ENCODE results near the gene SERPINA5. TPM values are rescaled to one million over a fixed set of nuclear protein-coding genes. Genes with fewer than 3 reads are reported as not detected.
"Not testable (repeated sequence)": the region's sequence is repeated elsewhere in the genome, so short reads cannot be mapped to it uniquely, and the experiment has no call there.

Gene SERPINA5
- total RNA-seq, 3 donors from 2014 or later (not counting 1 experiment from before 2014, with no cell fraction given), result not detected

GRCh38 chr14:94601884-94602391 lies 20.7 kb downstream of the SERPINA5 start:
- ATAC-seq (no peak), DNase-seq (no peak)
- Mint-ChIP-seq H3K9me3 (no peaks in the 10 kb centered on the region), H3K4me3 (no peak overlapping the region), H3K4me1 (no peaks in the 10 kb centered on the region), H3K27me3 (ENCODE audit: low read depth in 2 of 2) (peaks cover 3 to 7% of the 10 kb centered on the region in 2 donors), H3K36me3 (no peaks in the 10 kb centered on the region), H3K27ac (no peak overlapping the region)
- no peak for TF ChIP-seq CTCF (IDR thresholded peaks at IDR 0.05)
- no peak overlapping the region for H3K27ac ChIP-seq (ENCODE audit: low read length)
- H3K9me3 ChIP-seq (ENCODE audit: control insufficient read depth, insufficient read depth, low read length), result no peaks in the 10 kb centered on the region
- 35% methylated on average over 6 of the region's 6 CpGs for WGBS (ENCODE audit: insufficient coverage)
- intact Hi-C loops (cut with micrococcal nuclease), result no loop called here
- H3K4me3 ChIP-seq (ENCODE audit: low read length), result no peak overlapping the region
- H3K36me3 ChIP-seq (ENCODE audit: control insufficient read depth, insufficient read depth, low read length), result no peaks in the 10 kb centered on the region
- H3K4me1 ChIP-seq (ENCODE audit: control insufficient read depth, insufficient read depth, low read length), result no peaks in the 10 kb centered on the region
- H3K27me3 ChIP-seq (ENCODE audit: control insufficient read depth, insufficient read depth, low read length), result no peaks in the 10 kb centered on the region

- Mint-ChIP-seq H3K4me3 (no peak overlapping the region), H3K4me1 (no peaks in the 10 kb centered on the region), H3K9me3 (no peaks in the 10 kb centered on the region), H3K36me3 (no peaks in the 10 kb centered on the region), H3K27ac (no peak overlapping the region), H3K27me3 (ENCODE audit: low read depth in 2 of 2) (peaks cover 3 to 7% of the 10 kb centered on the region in 2 donors)
- no peak overlapping the region for H3K27ac ChIP-seq (ENCODE audit: low read length)
- TF ChIP-seq CTCF (IDR thresholded peaks at IDR 0.05), result no peak
- no peak for DNase-seq
- no peak overlapping the region for H3K4me3 ChIP-seq (ENCODE audit: low read length)
- WGBS (ENCODE audit: insufficient coverage), result 89% methylated on average over 5 of the region's 5 CpGs
- intact Hi-C loops (cut with micrococcal nuclease), result no loop called here
- no peaks in the 10 kb centered on the region for H3K27me3 ChIP-seq (ENCODE audit: control insufficient read depth, insufficient read depth, low read length)
- H3K36me3 ChIP-seq (ENCODE audit: control insufficient read depth, insufficient read depth, low read length), result no peaks in the 10 kb centered on the region
- no peak for ATAC-seq
- H3K4me1 ChIP-seq (ENCODE audit: control insufficient read depth, insufficient read depth, low read length), result no peaks in the 10 kb centered on the region
- no peaks in the 10 kb centered on the region for H3K9me3 ChIP-seq (ENCODE audit: control insufficient read depth, insufficient read depth, low read length)
These were observed 21.5 kb downstream of the SERPINA5 start for GRCh38 chr14:94602722-94603121.

GRCh38 chr14:94605361-94605760 lies 24.1 kb downstream of the SERPINA5 start:
- no peaks in the 10 kb centered on the region for H3K36me3 Mint-ChIP-seq
- no peaks in the 10 kb centered on the region for H3K9me3 ChIP-seq (ENCODE audit: control insufficient read depth, insufficient read depth, low read length)
- H3K27me3 ChIP-seq (ENCODE audit: control insufficient read depth, insufficient read depth, low read length), result no peaks in the 10 kb centered on the region
- H3K27ac ChIP-seq (ENCODE audit: low read length), result no peak overlapping the region
- ATAC-seq (no peak), DNase-seq (no peak)
- H3K4me1 Mint-ChIP-seq, result no peaks in the 10 kb centered on the region
- 82% methylated on average over 2 of the region's 3 CpGs for WGBS (ENCODE audit: insufficient coverage)
- H3K4me3 Mint-ChIP-seq, result no peak overlapping the region
- H3K4me3 ChIP-seq (ENCODE audit: low read length), result no peak overlapping the region
- peaks cover 3% of the 10 kb centered on the region in 2 donors for H3K9me3 Mint-ChIP-seq
- intact Hi-C loops (cut with micrococcal nuclease), result no loop called here
- no peaks in the 10 kb centered on the region for H3K36me3 ChIP-seq (ENCODE audit: control insufficient read depth, insufficient read depth, low read length)
- no peaks in the 10 kb centered on the region for H3K4me1 ChIP-seq (ENCODE audit: control insufficient read depth, insufficient read depth, low read length)
- no peak overlapping the region for H3K27ac Mint-ChIP-seq
- TF ChIP-seq CTCF (IDR thresholded peaks at IDR 0.05), result no peak
- peaks cover 3 to 7% of the 10 kb centered on the region in 2 donors for H3K27me3 Mint-ChIP-seq (ENCODE audit: low read depth in 2 of 2)

- H3K36me3 ChIP-seq (ENCODE audit: control insufficient read depth, insufficient read depth, low read length); H3K4me1 ChIP-seq (ENCODE audit: control insufficient read depth, insufficient read depth, low read length); H3K4me3 ChIP-seq (ENCODE audit: low read length); H3K27me3 Mint-ChIP-seq (ENCODE audit: low read depth in 2 of 2); ATAC-seq; H3K9me3 Mint-ChIP-seq; H3K27ac Mint-ChIP-seq; H3K27me3 ChIP-seq (ENCODE audit: control insufficient read depth, insufficient read depth, low read length); intact Hi-C loops (cut with micrococcal nuclease); H3K4me3 Mint-ChIP-seq; DNase-seq; H3K9me3 ChIP-seq (ENCODE audit: control insufficient read depth, insufficient read depth, low read length); H3K36me3 Mint-ChIP-seq; H3K27ac ChIP-seq (ENCODE audit: low read length); H3K4me1 Mint-ChIP-seq: not testable (repeated sequence)
- WGBS (ENCODE audit: insufficient coverage), result no CpG with 5 or more reads among the region's 1 CpG
These were observed 27.7 kb downstream of the SERPINA5 start for GRCh38 chr14:94608966-94609365.

All from natural killer cell (primary cell).